ENCODE results near the gene MAN2B2.

MAN2B2 gene

DNA sequence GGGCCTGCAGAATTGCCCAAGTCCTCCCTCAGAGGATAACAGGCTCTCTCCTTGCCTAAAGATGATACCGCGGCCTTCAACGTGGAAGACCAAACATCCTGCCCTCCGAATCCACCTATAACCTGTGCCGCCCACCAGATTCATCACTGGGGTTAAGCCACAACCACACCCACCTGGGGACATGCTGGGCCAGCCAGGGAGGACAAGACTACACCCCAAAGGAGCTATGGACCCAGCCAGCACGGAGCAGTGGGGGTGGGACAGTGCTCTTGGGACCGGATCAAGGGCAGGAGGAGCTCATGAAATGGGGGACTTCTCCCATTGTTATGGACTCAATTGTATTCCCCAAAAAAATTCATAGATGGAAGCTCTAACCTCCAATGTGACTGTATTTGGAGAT is 6.8 kb upstream of the MAN2B2 start:
- no peak for DNase-seq (ENCODE audit: low spot score)

DNA sequence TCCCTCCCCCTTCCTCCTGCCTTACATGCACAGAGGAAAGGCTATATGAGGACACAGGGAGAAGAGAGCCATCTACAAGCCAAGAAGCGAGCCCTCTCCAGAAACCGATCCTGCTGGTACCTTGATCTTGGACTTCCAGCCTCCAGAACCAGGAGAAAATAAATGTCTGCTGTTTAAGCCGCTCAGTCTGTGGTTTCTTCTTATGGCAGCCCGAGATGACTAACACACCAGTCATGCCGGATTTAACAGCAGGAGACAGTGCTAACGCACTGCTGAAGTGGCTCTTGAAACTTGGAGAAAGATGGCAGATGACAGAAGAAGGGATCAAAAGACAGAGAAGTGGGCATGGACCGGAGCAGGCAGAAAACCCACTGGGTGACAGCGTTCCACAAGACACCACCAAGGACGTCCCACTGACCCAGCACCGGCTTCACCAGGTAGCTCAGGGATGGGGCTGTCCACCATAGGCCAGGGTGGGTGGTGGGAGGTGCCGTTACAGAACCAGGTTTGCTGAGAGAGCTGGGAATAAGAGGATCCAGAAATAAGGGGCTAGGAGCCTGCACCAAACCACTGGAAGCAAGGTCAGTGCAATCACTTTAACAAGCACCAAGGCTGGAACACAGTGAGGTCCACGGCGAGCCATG is 6.2 kb upstream of the MAN2B2 start:
- no peak for DNase-seq (ENCODE audit: low spot score)

DNA sequence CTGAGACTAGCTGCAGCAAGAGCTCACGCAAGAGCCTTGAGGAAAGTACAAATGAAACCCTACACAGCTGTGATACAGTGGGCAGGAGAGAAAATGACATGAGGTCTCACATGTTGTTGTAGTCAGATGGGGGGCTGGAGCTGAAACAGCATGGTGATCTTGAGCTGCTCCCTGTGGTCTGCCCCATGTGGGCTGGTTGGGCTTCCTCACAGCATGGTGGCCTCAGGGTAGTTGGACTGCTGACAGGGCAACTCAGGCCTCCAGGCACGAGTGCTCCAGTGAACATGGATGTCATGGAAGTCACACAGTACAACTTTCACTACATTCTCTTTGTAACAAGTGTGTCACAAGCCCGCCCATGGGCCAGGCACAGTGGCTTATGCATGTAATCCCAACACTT is 3.4 kb upstream of the MAN2B2 start:
- no peak for DNase-seq (ENCODE audit: low spot score)

DNA sequence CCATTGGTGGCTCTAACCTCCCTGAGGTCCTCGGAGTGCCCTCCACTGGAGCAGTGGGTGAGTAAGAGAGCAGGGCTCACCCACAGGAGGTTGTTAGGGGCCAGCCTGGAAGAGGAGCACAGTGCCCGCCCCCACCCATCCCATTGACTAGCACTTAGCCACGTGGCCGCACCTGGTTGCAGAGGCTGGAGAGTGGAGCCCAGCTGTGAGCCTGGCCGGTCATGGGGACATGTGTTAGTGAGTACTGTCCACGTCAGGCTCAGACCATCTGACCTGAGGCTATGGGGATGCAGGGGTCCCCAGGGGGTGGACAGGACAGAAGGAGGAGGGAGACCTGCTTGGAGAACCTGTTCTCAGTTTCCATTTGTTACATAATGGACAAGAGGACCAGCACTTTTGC is 1.4 kb upstream of the MAN2B2 start:
- no peak for DNase-seq (ENCODE audit: low spot score)

DNA sequence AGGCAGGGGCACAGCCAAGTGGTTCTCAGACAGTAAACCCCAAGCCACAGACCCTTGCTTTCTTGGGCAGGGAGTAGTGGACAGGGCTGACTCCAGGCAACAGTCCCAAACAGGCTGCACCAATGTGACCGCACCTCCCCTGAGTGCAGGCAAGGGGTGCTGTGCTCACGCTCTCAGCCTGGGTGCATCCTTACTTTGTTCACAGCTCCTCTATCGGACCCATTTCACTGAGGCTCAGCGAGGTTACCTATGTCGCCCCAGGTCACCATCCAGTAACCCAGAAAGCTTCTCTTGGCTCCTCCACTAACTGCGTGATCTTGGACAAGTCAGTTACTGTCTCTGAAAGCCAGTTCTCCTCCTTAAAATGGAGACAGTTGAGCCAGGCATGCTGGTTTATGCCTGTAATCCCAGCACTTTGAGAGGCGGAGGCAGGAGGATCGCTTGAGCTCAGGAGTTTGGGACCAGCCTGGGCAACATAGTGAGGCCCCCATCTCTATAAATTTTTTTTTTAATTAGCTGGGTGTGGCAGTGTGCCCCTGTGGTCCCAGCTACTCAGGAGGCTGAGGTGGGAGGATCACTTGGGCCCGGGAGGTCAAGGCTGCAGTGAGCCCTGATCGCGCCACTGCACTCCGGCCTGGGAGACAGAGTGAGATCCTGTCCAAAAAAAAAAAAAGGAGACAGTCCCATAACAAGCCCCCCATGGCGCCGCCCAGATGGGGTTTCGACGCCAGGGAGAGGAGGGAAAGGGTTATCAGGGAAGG is 823 bp upstream of the MAN2B2 start:
- DNase-seq (ENCODE audit: low spot score), result no peak

DNA sequence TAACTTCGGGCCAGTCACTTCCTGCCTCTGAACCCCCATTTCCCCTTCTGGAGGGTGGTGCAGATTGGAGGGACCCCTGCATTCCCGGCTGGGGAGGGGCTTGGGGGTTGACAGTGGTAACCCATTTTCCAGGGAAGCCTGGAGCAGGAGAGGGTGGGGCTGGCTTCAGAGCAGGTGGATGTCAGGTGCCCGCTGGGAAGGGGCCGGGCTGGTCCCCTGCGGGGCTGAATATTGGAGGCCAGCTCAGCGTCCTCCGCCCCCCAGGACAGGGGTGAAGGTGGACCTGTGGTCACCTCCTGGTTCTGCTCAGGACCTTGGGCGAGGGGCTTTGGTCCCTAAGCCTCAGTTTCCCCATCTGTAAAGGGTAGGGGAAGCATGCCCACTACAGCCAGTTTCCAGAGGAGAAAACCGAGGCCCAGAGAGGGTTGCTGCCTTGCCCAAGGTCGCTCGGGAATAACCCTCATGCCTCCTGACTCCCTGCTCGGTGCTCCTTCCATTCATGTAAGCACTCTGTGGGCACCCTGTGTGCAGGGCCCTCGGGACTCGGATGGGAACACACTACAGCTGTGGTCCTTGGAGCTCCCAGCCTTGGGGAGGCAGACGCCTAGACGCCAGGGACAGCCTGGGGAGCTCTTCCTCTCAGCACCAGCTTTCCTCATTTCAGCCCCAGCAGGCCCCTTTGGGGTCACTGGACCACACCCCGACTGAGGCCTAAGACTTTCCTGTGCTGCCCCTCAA is 683 bp downstream of the MAN2B2 start:
- DNase-seq (ENCODE audit: low spot score), result no peak

DNA sequence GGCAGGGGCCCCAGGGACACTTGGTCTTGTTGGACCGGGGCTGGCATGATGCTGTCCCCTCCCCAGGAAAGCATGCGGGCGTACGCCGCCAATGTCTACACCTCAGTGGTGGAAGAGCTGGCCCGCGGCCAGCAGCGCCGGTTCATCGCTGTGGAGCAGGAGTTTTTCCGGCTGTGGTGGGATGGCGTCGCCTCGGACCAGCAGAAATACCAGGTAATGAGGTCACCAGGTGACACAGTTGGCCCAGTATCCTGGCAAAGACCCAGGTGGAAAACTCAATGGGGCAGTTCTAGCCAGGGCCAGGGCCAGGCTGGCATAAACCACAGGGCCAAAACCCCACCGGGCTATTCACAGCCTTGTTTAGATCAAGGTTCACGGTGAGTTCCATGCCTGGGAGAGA is 1.5 kb downstream of the MAN2B2 start:
- DNase-seq (ENCODE audit: low spot score), result no peak

DNA sequence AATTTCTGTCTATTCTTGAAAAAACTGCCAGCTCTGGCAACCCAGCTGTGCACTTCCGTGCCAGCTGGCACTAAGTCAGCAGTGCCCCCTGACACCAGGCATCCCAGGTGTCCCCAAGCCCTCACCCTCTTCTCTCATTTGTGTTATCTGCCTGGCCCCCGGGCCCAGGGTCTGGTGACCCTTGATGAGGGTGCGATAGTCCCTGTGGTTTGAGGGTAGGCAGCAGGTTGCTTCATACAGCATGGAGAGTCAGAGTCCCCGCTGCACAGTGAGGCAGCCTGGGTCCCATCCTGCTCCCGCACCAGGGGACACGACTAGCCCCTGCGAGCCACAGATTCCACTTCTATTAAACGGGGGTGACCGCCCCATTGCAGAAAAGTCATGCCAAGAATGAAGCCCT is 1.9 kb downstream of the MAN2B2 start:
- no peak for DNase-seq (ENCODE audit: low spot score)

DNA sequence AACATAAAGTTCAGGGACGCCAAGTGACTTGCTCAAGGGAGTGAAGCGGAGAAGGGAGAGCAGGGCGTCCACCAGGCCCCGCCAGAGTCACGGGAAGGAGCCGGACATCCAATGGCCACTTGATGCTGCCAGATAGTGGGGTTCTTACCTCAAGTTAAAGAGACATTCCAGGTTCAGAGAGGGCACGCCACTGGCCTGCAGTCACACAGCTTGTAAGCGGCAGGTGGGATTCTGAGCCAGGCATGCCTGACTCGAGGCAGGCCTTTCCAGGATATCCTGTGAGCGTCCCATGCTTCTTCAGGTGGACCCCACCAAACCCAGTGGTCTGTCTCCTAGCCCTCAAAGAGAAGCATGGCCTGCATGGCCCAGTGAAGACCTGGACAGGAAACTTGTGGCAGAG is 2.4 kb downstream of the MAN2B2 start:
- DNase-seq (ENCODE audit: low spot score), result no peak

DNA sequence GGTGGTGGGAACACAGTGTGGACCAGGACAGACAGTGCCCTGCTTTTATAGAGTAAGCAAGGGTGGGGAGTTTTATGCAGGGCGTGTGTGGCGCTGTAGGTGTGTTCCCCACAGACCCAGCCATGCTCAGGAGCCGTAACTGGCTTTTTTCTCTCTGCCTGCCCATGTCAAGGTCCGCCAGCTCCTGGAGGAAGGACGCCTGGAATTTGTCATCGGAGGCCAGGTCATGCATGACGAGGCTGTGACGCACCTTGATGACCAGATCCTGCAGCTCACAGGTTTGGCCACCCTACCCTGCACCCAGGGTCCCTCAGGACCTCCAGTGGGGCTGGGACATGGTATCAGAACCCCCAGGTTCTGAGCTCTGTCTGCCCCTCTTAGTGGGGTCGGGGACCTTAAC is 3.2 kb downstream of the MAN2B2 start:
- DNase-seq (ENCODE audit: low spot score), result no peak

DNA sequence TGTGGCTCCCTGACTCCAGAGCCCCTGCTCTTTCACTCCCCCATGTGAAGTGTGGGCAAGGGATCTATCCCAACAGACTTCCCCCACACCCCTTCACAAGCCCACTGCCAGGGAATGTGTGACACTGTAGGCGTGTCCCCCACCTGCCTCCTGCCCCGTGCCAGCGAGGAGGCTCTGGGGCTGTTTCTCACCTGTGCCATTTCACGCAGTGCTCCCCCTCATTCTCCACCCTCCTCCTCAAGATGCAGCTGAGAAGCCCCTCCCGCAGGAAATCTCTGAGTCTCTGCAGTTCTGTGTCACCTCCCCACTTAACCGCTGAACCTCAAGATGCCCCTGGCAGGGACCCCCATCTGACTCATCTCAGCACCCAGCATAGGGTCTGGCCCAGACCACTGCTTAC is 5.4 kb downstream of the MAN2B2 start:
- DNase-seq (ENCODE audit: low spot score), result no peak

DNA sequence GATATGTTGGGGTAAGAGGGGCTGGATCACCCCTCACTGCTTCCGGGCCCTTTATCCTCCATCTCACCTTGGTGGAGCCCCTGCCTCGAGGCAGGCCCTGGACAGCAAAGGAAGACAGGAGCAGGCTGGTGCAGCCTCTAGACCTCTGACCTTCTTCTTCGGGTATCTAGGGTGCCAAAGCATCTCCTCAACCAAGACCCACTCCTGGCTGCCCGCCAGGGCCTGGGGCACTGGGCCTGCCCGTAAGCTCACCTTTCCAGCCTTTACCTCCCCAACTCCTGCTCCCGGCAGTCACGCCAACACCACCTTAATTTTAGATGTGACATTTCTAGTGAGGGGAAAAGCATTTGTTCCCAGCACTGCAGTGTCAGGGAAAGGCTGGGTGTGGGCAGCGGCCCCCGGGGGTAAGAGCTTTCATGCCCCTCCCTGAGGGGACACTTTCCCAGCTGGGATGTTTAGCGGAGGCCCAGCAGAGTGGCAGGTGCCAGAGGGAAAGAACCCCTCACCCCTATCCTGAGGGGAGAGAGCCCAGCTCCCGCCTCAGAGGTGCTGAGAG is 6.7 kb downstream of the MAN2B2 start:
- DNase-seq (ENCODE audit: low spot score), result no peak

DNA sequence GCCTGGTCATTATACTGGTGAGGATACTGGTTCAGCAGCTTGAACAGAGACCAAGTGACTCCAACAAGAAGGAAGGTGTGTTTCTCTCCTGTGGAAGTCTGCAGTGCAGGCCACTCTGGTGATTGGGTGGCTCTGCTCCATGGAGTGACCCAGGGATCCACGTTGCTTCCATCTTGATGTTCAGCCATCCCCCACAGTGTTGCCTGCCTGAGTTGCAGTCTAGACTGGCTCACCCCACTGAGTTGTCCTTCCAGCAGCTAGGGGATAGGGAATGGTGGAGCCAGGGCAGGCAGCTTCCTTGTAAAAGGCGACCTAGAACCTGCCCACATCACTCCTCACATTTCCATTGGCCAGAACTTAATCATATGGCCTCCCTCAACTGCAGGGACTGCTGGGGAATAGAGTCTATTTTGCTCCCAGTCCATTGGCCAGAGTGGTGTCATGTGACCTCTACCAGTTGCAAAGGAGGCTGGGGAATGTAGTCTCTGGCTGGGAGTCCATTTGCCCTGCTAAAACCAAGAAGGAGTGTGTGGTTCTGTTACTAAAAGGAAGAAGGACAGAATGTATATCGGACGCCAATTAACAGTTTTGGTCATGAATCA is 8.0 kb downstream of the MAN2B2 start:
- DNase-seq (ENCODE audit: low spot score), result no peak

DNA sequence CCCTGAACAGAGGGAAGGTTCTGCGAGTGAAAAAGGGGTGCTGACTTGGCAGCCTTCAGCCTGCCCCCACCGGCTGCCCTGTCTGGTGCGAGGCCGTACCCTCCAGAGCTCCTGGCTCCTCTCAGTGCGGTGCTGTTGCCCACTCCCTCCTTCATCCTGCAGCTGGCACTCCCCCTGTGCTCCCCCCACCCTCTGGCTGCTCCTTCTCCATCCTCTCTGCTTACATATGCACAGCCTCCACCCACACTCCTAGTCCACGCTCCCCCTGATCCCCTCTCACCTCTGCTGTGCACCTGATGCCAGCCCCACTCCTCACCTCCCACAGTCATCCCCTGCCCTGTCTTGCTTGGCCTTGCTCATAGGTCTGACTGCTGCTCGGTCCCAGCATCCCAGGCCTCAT is 9.9 kb downstream of the MAN2B2 start:
- no peak for DNase-seq (ENCODE audit: low spot score)

DNA sequence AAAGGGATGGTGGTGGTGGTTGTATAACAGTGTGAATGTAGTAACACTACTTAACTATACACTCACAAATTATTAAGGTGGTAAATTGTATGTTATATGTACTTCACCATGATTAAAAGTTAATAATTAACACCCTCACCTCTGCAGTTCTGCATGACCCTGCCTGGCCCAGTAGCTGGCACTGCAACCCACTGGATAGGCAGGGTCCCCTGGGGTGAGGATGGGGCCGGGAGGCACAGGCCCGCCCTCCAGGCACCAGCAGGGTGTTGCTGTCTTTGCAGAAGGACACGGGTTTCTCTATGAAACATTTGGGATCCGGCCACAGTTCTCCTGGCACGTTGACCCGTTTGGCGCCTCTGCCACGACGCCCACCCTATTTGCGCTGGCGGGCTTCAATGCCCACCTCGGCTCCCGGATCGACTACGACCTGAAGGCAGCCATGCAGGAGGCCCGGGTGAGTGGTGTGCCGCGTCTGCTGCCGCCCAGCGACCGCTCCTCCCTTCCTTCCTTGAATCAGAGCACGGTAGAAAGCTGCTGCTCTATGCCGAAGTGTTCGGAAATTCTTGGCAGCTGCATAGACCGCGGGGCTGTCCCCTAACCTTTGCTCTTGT is 11.8 kb downstream of the MAN2B2 start:
- DNase-seq (ENCODE audit: low spot score), result no peak

DNA sequence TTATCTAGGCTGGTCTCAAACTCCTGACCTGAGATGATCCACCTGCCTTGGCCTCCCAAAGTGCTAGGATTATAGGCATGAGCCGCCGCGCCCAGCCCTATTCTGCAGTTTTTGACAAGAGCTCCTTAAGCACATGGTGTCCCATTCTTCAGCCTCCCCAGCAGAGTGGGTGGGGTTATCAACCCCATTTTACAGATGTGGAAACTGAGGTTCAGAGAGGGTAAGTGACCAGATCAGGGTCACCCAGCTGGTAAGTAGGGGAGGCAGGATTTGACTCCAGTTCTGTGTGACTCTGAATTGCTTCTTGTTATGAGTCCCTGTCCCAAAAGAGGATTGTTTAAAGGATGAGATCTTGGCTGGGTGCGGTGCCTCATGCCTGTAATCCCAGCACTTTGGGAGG is 14.5 kb downstream of the MAN2B2 start:
- DNase-seq (ENCODE audit: low spot score), result no peak

DNA sequence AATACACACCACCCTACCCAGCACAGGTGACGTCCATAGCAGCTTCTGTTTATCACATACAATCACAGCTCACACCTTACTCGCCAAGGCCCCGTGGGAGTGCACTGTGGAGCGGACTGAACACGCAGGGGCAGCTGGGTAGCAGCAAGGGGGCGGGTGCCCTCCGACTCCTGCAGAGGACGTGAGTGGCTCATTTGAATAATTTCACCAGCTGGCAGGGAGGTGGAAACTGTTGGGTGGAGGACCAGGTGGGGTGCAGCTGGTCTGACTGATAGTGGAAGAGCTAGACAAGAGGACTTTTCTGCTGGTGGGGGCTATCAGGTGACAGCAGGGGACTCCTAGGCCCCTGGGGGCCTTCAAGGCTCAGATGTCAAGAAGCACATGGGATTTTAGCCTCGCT is 16.3 kb downstream of the MAN2B2 start:
- DNase-seq (ENCODE audit: low spot score), result no peak

DNA sequence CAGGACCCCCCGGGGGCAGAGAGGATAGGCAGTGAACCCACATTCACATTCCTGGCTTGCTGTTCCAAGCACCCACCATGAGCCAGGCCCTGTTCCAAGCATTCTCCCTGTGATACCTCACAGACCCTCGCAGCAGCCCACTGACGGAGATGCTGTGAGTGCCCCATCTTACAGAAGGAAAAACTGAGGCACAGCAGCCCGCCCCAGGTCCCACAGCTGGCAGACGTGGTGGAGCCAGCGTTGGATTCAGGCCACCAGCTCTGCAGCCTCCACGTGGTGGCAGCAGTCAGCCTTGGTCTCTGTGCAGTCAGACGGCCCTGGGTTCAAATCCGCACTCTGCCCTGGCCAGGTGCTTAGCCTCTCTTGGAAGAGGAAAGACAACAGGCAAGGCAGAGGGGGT is 16.8 kb downstream of the MAN2B2 start:
- DNase-seq (ENCODE audit: low spot score), result no peak

DNA sequence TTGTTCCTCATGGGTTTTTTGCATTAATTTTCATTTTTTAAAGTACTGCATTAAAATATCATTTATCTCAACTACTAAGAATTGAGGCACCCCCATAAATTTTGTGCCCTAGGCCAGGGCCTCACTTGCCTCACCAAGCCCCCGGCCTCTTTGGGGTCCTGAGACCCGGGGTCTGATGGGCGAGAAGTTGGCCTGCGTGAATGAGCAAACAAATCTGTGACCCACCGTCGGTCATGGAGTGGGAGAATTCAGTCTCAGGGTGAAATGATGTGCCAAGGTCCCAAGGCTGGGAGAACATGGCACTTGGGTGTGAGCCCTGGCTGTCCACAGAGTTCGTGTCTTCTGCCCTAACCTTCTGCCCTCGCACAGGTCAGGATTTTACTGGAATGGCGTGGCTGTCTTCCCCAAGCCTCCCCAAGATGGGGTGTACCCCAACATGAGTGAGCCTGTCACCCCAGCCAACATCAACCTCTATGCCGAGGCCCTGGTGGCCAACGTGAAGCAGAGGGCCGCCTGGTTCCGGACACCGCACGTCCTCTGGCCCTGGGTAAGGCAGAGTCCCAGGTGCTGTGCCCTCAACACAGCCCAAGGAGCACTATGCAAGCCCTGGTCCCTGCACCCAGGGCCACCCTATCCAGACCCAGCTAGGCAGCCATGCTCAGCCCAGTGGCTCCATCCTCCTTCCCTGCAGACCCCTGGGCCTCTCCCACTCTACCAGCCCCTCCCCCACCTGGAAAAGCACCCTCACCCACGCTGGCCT is 18.0 kb downstream of the MAN2B2 start:
- DNase-seq (ENCODE audit: low spot score), result no peak

DNA sequence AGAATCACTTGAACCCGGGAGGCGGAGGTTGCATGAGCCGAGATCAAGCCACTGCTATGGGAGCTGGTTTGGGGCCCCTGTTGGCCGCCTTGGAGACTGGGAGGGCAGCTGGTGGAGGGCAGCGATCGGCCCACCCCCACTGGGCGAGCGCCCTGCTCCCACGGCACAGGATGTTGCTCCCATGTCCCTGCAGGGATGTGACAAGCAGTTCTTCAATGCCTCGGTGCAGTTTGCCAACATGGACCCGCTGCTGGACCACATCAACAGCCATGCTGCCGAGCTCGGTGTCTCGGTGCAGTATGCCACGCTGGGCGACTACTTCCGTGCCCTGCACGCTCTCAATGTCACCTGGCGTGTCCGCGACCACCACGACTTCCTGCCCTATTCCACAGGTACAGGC is 19.4 kb downstream of the MAN2B2 start:
- DNase-seq (ENCODE audit: low spot score), result no peak

DNA sequence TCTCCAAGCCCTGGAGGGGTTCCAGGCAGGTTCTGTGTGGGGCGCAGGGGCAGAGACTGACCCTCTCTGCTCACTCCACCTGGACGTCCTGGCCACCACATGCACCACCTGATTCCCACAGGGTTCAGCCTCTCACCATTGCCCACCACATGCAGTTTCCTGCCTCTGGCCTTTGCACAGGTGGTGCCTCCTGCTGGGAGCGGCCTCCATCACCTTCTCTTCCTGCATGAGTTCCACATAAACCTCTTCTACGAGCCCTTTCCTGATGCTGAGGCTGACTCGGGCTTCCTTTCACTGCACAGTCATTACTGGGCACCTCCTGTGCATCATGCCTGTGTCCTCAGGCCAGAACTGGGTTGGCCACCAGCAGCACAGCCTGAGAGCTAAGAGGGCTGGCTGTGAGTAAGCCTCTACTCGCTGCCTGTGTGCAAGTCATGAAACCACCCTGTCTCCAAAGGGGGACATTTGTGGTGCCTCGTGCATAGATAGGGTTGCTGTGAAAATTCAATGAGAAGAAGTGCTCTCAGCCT is 19.9 kb downstream of the MAN2B2 start:
- no peak for DNase-seq (ENCODE audit: low spot score)
